Measurements from ENCODE around the gene EDC3. TPM values are rescaled to one million over a fixed set of nuclear protein-coding genes. Genes with fewer than 3 reads are reported as not detected.
"Not testable (repeated sequence)": the region's sequence is repeated elsewhere in the genome, so short reads cannot be mapped to it uniquely, and the experiment has no call there.

Gene EDC3
- total RNA-seq, 2 donors from 2014 or later = 8.0 to 8.3 TPM

DNA sequence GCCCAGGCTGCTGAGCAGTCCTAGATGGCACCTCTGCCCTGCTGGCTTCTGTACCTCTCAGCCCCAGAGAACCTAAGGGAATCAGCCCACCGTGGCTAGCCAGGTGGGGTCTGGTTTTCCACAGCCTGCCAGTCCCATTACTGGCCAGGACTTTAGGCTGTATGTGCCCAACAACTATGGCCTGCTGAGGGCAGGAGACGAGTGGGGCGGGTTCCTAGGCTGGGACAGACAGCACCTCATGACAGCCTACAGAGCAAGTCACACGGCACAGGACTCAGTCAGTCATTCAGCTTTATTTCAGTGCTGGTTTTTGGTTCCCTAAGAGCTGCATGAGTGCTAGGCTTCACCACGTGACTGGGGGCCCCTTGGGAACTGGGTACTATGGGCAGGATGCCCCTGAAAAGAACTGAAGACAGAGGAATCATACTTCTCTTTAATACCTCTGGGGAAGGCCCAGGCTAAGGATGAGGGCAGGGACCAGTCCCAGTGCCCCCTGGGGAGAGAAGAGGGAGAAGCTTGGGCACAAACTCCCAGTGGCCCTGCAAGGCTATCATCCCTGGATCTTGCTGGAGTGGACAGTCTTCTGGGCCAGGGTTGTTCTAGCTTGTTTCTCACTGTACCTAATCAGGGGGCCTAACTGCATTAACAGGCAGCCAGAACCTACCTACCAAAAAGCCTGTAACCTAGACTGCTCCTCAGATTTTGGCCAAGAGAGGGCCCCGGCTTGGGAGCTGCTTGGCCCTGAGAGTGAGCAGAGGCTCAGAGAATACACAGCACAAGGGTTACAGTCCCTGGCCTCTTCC, 65.3 kb downstream of the EDC3 start:
- no peak for DNase-seq (ENCODE audit: low spot score)
- TF ChIP-seq, protein P1, sequence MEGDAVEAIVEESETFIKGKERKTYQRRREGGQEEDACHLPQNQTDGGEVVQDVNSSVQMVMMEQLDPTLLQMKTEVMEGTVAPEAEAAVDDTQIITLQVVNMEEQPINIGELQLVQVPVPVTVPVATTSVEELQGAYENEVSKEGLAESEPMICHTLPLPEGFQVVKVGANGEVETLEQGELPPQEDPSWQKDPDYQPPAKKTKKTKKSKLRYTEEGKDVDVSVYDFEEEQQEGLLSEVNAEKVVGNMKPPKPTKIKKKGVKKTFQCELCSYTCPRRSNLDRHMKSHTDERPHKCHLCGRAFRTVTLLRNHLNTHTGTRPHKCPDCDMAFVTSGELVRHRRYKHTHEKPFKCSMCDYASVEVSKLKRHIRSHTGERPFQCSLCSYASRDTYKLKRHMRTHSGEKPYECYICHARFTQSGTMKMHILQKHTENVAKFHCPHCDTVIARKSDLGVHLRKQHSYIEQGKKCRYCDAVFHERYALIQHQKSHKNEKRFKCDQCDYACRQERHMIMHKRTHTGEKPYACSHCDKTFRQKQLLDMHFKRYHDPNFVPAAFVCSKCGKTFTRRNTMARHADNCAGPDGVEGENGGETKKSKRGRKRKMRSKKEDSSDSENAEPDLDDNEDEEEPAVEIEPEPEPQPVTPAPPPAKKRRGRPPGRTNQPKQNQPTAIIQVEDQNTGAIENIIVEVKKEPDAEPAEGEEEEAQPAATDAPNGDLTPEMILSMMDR (IDR thresholded peaks at IDR 0.05) = no peak
- no peak overlapping the region for H3K4me3 ChIP-seq
- no peaks in the 10 kb centered on the region for H3K4me1 ChIP-seq
- no peaks in the 10 kb centered on the region for H3K9me3 ChIP-seq
- H3K27ac ChIP-seq = no peak overlapping the region
- H3K27me3 ChIP-seq = no peaks in the 10 kb centered on the region
- H3K36me3 ChIP-seq = peaks cover 70% of the 10 kb centered on the region

DNA sequence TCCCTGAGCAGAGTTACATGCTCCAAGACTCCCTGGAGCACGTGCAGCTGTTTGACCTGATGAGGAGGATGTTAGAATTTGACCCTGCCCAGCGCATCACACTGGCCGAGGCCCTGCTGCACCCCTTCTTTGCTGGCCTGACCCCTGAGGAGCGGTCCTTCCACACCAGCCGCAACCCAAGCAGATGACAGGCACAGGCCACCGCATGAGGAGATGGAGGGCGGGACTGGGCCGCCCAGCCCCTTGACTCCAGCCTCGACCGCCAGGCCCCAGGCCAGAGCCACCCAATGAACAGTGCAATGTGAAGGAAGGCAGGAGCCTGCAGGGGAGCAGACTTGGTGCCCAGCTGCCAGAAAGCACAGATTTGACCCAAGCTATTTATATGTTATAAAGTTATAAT, 66.1 kb downstream of the EDC3 start:
- peaks cover 76% of the 10 kb centered on the region for H3K36me3 ChIP-seq
- not testable (repeated sequence) for DNase-seq (ENCODE audit: low spot score); H3K9me3 ChIP-seq; H3K4me1 ChIP-seq; H3K4me3 ChIP-seq; H3K27ac ChIP-seq; H3K27me3 ChIP-seq

DNA sequence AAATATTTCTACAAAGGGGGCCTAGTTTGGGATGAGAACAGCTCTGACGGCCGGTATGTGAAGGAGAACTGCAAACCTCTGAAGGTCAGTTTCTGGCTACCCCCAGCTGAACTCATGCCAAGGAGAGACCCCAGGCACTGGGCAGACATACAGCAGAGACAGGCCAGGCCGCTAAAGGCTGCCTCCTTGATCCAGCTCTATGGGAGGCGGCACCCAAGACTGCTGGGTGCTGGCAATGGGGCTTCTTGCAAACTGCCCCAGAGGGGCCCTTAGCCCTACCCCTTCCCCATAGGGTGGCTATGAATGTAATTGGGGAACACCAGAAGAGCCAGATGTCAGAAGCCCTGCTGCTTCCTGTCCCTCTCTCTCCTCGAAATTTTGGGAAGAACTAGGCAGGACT, 66.9 kb downstream of the EDC3 start:
- H3K36me3 ChIP-seq = peaks cover 83% of the 10 kb centered on the region
- TF ChIP-seq, protein P1 (IDR thresholded peaks at IDR 0.05) = no peak

DNA sequence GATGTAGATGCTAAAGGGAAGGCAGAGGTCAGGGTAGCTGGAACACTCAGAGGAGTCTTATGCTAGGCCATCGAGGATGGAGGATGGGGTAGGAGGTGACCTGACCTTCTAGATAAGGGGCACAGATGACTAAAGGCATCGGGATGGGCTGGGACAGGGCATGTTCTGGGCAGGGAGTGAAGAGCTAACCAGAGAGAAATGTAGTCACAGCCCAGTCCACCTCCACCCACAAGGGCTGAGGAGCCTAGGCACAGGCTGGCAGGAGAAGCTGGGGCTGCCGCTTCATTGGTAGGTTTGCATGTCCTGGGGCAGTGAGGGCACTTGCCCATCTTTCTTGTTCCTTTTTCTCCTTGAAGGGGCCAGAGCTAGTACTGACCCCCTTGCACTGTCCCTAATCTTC, 67.6 kb downstream of the EDC3 start:
- TF ChIP-seq, protein P1 (IDR thresholded peaks at IDR 0.05) = no peak
- Histone ChIP-seq H3K27ac (no peak overlapping the region), H3K4me1 (no peaks in the 10 kb centered on the region), H3K9me3 (no peaks in the 10 kb centered on the region), H3K4me3 (no peak overlapping the region), H3K27me3 (no peaks in the 10 kb centered on the region), H3K36me3 (peaks cover 90% of the 10 kb centered on the region)
- no peak for DNase-seq (ENCODE audit: low spot score)

More for the DNA sequence above, 66.9 kb downstream of the EDC3 start:
- no peaks in the 10 kb centered on the region for H3K27me3 ChIP-seq
- DNase-seq (ENCODE audit: low spot score) = no peak
- no peaks in the 10 kb centered on the region for H3K9me3 ChIP-seq
- no peak overlapping the region for H3K27ac ChIP-seq
- no peaks in the 10 kb centered on the region for H3K4me1 ChIP-seq
- H3K4me3 ChIP-seq = no peak overlapping the region

DNA sequence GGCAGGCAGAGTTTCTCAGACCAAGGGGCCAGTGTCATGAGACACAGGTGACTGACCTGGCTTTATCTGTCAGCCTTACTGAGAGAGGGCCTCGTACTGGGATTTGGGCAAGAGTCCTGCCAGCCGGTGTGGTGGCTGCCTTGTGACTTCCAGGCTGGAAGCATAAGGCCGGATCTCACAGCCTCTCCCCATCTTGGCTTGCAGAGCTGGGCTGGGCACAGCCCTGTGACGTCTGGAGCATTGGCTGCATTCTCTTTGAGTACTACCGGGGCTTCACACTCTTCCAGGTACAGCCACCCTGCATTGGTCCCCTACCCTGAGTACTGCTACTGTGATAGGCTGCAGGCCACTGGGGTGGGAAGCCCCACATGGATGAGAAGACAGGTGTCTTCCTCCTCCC, 68.1 kb downstream of the EDC3 start:
- H3K9me3 ChIP-seq = no peaks in the 10 kb centered on the region
- no peak for DNase-seq (ENCODE audit: low spot score)
- TF ChIP-seq, protein P1 (IDR thresholded peaks at IDR 0.05) = no peak
- H3K4me3 ChIP-seq = no peak overlapping the region
- peaks cover 90% of the 10 kb centered on the region for H3K36me3 ChIP-seq
- no peak overlapping the region for H3K27ac ChIP-seq
- no peaks in the 10 kb centered on the region for H3K4me1 ChIP-seq
- H3K27me3 ChIP-seq = no peaks in the 10 kb centered on the region

DNA sequence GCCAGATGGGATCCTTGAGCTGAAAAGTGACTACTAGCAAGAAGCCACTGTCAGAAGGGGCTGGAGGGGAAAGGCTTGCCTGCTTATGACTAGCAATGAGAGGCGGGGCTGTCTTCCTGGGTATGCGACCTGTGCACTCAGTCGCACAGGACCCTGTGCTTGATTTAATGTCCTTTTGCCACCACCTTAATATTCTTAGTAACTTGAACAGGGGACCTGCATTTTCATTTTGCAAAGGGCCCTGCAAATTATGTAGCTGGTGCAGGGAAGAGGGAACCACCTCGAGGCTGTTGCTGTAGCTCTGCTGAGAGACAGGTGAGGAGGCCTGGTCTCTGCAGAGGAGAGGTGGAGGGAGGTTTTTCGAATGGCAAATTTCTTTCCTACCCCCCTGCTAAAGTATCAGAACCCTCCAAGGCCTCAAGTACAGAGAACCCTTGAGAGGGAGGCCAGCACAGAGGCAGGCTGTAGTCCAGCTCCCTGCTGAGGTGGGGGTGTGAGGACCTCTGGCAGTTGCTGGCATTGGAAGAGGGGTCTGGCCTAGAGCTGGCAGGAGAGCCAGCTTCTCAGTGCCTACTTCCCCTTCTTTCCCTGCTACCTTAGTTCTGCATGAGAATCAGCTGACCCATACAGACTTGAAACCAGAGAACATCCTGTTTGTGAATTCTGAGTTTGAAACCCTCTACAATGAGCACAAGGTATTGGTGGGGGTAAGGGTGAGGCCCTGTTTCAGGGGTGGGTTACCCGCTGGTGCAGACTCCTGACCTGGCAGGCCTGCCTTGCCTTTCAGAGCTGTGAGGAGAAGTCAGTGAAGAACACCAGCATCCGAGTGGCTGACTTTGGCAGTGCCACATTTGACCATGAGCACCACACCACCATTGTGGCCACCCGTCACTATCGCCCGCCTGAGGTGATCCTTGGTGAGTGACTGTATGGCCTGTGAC, 68.8 kb downstream of the EDC3 start:
- TF ChIP-seq, protein P1 (IDR thresholded peaks at IDR 0.05) = no peak
- no peak overlapping the region for H3K27ac ChIP-seq
- H3K27me3 ChIP-seq = no peaks in the 10 kb centered on the region
- no peak overlapping the region for H3K4me3 ChIP-seq
- H3K9me3 ChIP-seq = no peaks in the 10 kb centered on the region
- peaks cover 91% of the 10 kb centered on the region for H3K36me3 ChIP-seq
- no peaks in the 10 kb centered on the region for H3K4me1 ChIP-seq
- no peak for DNase-seq (ENCODE audit: low spot score)

Measured in right atrium auricular region (tissue), 2 donors.